CD4-positive, alpha-beta T cell treated with Interleukin-15 for 4 hours (primary cell): ENCODE data around the gene TTC16.
A peak's percentile ranks its signal among the peaks of the same experiment; 100 is the strongest.

Experiments used
- DNase-seq: peaks from one replicate; pipeline ENCODE4 v3.0.0-alpha.2; 2020; ENCODE audit warnings: low spot score

The TTC16 gene, protein sequence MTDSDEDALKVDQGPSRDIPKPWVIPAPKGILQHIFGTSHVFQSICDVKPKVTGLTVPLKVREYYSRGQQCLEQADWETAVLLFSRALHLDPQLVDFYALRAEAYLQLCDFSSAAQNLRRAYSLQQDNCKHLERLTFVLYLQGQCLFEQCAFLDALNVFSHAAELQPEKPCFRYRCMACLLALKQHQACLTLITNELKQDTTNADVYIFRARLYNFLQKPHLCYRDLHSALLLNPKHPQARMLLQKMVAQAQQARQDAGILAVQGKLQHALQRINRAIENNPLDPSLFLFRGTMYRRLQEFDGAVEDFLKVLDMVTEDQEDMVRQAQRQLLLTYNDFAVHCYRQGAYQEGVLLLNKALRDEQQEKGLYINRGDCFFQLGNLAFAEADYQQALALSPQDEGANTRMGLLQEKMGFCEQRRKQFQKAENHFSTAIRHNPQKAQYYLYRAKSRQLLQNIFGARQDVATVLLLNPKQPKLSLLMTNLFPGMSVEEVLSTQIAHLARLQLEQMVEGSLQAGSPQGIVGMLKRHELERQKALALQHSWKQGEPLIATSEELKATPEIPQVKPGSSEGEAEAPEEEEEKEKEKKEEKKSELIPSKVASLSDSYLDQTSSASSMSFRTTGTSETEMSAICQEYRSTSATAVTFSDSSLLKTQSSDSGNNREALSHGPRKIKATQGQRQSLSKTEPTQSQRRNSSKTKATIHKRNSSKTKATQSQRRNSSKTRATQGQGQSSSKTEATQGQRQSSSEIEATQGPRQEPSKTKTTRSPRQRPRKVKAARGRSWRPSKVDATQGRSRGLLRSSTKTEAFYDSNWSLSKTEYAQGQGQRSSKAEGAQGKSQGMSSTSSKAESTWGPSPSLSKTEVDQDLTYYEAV

DNA sequence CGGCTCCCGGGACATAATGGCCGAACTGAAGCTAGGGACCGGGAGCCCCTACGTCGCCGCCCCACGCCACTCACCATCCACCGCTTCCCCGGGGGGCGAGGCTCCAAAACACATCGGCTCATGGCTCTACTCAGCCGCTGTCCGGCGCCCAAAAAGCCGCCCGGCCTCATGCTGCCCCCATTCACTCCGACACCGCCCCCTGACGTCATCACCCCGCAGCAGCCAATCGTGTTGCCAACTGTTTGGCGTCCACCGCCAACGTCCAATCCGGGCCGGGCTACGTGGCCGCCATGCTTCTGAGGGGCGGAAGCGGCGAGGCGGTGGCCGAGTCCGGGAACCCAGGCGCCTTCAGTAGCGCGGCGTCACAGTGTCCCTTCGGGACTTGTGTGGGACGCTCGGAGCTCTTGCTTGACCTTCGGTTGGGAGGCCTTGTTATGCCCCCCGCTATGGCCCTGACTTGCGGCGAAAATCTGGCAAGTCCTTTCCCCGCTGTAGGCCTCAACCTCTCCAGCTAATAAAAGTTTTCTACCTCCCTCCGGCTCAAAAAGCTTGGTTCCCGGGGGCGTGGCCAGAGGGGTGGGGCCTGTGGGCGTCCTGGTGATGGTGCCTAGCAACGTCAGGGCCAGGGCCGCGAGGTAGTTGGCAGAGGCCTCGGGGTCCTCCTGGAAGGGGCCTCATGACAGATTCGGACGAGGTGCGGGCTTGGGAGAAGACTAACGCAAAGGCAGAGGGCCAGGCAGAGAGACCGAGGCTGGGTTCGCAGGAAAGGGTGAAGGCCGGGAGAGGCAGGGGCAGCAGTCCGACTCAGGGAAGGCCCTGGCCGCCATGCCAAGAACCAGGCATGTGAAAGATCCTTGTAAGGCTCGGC, at the start of gene TTC16, which contains the start of gene PTRH1:
Gene TTC16 (plus strand): TSS at position 610 of the 868 bp plus-strand sequence. CDS start 67 bp downstream, at position 677.
Gene PTRH1 (minus strand): TSS at position 194 of the 868 bp plus-strand sequence. CDS start 24 bp downstream, at position 170.
- DNase-seq: peak; percentile 95

DNA sequence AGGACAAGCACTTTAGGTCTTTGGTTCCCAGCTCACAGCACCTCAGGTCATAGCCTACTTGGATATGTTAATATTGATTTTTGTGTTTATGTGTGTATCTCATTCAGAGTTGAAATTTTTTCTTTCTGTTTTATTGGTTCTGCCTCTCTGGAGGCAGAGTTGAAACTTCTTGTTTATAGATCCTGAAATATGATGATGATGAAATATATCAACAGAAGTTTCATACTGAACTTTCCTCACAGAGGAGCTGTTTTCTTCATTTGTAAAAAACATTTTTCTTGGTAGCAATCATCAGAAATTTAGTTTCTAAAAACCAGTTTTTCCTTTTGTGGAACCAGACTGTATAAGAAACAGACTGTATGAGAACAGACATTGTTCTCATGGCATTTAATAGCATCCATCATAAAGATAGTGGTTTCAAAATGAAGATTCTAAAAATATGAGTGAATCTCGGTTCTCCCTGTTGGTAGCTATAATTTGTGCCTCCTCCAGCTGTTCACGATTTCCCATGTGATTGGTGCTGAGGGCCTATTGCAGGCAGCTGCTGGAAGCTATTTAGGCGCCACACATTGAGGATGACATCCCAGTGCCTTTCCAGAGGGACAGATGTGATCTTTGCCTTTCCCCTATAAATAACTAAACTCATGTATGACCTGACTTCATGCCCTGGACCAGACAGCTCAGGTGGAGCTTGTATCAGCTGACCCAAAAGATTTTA, 48.6 kb upstream of the TTC16 start:
- no peak for DNase-seq

DNA sequence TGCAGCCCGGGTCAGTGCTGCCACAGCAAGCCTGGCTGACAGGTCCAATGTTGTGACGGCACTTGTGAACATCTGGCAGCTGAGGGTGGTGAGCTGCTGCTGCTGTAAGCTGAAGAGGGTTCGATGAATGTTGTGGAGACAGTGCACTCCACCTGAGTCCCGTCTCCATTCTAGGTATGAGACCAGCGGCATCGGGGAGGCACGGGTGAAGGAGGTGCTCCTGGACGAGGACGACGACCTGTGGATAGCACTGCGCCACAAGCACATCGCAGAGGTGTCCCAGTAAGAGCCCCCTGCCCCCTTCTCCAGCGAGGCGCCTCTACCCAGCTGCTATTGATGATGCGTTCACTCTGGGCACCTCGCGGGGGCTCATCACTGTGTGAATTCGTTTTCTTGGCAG, 48.0 kb upstream of the TTC16 start:
- DNase-seq: no peak

DNA sequence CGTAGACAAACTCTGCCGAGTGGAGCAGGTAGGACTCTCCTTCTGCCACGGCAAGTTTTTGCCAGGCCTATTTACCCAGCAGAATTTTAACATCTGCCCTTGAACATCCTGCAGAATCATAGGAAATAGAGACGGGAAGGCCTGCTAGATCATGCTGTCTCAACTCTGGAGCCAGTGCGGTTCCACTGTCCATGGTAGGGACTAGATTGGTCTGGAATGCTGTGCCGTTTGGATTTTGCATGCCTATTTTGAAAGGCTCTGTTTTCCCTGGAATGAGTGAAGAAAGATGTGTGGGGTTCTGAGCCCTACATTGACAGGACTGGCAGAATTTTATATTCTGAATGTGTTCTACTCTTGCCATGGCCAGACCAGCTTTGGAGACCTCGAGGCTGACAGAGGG, 42.6 kb upstream of the TTC16 start:
- no peak for DNase-seq

DNA sequence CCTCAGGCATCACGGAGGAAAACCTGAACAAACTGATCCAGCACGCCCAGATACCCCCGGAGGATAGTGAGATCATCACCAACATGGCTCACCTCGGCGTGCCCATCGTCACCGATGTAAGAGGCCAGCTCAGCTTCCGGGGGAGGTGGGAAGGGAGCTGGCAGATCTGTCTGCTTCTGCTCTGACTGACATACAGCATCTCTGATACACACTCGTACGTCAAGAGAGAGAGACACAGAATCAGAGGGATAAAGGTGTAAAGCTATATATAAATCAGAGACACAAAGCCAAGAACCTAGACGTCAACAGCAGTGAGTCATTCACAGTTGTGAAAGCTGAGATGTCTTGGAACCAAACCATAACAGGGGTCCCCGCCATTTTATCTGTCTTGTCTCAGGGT, 39.2 kb upstream of the TTC16 start:
- no peak for DNase-seq

DNA sequence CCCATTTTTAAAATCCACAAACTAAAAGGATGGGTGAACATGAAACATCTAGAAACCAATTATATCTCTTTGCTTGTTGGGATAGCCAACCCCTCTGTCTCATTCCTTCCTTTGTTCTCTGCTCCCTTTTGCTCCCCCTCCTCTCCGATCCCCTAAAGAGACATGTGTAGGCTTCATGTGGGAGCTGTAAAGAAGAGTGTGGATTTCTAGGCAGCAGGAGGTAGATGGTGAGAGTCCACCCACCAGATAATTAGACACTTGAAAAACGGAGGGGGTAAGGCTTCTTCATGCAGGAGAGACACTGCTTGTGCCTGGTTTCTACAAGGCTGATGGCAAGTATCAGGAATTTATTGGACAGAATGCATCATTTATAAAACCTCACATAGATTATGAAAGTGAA, 36.4 kb upstream of the TTC16 start:
- DNase-seq: no peak

DNA sequence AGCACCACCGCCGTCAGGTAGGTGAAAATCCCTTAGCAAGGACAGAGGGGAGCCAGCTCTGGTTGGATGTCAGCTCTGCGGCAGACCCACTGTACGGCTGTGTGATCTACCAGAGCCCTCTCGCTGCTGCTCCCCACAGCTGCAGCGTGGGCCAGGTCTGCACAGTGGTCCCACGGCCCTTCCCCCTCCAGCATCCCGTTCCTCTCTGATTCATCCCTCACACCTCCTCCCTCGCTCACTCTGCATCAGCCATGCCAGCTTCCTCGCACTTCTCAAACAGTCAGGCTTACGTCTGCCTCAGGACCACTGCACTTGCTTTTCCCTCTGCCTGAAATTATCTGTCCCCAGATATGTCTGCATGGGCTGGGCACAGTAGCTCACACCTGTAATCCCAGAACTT, 35.7 kb upstream of the TTC16 start:
- DNase-seq: no peak

DNA sequence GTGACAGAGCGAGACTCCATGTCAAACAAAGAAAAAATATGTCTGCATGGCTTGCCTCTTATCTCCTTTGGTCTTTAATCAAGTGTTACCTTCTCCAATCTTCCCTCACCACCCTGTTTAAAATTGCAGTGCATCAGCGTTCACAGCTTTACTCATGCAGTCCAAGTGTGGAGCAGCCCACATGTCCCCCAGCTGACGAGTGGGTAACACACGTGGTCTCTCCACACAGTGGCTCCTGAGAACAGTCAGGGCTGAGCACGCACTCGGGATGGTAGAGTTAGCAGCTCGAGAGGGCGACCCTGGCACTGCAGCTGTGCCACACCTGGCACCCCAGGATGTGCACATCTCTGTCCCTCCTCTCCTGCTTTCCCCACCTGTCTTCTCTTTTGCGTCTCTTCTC, 35.0 kb upstream of the TTC16 start:
- no peak for DNase-seq

DNA sequence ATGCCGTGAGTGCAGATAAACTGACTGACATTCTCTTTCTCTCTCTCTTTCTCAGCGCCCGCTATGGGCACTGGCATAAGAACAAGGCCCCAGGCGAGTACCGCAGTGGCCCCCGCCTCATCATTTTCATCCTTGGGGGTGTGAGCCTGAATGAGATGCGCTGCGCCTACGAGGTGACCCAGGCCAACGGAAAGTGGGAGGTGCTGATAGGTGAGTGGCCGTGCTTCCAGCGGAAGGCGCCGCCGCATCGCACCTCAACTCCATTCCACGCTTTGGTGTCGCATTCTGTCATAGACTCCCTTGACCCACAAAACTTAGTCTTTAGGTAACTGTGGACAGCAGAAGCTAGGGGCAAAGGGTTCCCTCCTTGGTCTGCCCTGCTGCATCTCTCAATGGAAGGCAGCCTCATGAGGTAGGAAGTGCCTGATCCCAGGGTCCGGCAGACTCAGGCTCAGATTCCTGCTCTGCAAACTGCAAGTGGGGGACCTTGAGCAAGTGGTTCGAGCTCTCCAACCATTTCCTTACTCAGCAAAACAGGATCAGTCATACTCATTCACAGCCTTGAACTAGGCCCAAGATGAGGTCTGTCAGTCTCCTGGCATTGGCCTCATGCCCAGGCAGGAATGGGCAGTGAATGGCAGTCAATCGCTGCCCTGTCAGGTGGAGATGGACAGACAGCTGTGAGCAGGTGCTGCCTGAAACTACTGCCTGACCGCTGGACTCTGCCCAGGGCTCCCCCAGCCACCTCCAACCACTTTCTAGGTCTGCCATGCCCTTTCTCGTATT, 33.3 kb upstream of the TTC16 start:
- DNase-seq: no peak

DNA sequence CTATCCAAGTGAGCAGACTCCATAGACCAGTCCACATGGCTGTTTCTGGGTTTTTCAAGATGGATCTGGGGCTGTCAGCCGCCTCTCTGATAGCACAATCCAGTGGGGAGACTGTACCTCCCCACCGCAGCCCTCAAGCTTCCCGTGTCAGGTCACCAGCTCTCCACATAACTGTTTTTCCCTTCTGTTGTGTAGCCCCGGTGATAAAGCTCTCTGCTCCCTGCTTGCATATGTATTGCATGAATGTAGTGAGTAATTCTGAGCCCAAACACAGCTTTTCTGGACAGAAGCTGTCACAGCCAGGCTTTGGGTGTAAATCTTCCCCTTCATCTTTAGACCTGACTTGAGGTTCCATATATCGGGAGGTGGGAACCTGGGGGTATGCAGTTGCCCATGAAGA, 32.2 kb upstream of the TTC16 start:
- no peak for DNase-seq

DNA sequence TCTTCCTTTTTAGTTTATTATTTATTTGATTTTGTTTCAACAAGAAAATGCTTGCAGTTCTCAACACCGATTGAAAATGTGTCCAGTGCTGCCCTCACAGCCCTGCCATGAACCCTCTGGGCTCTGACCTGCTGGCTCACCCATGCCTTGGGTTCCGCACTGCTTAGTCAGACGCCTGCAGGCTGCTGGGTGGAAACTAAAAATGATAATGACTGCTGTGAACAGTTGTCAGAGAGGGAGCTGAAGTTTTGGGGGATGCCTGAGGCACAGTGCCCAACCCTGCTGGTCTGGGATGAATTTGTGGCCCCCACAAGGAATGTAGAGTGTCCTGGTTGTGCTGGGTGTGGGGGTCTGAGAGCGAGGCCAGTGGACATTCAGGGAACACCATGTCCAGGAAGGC, 31.3 kb upstream of the TTC16 start:
- no peak for DNase-seq

DNA sequence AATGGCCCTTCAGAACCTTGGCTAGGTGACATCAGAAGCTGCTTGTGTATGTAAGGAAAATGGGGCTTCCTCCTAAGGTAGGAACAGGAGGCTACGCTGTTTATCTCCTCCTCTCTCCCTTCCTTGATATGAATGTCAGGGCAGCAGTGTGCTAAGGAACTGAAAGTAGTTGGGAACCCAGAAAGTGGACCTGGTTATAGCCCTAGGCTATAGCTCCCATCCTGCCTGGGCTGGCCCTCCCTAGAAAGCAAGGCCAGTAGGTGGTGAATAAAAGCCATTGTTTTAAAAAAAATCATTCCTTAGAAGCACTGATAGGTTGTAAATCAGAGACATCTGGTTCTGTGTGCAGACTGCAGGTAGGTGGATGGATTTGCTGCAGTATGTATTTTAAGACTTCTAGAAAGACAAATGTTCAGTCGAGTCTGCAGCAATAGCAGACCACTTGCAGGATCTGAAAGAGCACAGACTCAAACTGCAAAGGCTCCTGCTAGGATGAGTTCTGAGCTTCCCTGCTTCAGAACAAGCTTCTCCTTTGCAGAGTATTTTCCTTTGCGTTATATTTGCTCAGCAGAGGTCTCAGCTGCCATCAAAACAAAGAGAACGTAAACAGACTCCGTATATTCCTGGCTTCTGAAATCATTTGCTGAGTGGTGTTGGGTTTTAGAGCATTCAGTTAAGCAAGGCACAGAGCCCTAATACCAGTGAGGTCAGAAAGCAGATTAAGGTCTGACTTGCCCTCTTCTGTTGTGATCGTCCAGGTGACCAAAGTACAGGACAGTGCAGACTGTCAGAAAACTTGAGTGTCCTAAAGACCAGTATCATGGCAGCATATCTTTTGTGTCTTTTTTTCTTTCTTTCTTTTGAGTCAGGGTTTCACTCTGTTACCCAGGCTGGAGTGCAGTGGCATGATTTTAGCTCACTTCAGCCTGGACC, 29.2 kb upstream of the TTC16 start:
- no peak for DNase-seq

DNA sequence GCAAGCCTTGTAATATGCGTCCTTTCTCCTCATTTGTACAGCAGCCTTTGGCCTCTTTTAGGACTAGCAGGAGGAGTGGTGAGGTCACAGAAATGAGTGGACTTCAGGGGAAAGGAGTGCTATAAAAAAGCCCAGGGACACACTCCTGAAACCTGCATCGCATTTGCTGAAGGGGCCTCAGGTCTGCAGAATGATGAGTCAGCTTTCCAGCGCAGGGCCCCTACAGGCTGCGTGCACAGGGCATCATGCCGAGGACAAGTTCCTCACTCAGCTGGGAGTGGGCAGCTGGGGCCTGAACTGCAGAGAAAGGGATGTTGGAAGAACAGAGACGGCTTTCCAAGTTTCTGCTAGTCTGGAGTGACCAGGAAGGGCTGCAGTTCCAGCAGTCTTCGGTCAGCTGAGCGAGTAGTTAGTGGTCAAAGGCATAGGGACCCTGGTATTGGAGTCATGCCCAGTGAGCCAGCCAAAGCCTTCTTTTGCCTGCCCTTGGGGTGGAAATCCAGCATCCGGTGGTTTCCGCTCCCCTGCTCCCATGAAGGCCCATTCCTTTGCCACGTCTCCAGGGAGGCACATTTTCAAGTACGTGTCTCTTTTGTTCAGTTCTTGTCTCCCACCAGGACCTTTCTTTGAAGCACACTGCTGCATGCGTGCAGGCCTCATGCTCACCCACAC, 26.4 kb upstream of the TTC16 start:
- no peak for DNase-seq

DNA sequence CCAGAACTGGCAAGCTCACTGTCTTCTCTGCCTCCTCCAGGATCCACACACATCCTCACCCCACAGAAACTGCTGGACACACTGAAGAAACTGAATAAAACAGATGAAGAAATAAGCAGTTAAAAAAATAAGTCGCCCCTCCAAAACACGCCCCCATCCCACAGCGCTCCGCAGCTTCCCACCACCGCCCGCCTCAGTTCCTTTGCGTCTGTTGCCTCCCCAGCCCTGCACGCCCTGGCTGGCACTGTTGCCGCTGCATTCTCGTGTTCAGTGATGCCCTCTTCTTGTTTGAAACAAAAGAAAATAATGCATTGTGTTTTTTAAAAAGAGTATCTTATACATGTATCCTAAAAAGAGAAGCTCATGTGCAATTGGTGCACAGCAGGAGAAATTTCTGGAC, 25.1 kb upstream of the TTC16 start:
- DNase-seq: no peak

DNA sequence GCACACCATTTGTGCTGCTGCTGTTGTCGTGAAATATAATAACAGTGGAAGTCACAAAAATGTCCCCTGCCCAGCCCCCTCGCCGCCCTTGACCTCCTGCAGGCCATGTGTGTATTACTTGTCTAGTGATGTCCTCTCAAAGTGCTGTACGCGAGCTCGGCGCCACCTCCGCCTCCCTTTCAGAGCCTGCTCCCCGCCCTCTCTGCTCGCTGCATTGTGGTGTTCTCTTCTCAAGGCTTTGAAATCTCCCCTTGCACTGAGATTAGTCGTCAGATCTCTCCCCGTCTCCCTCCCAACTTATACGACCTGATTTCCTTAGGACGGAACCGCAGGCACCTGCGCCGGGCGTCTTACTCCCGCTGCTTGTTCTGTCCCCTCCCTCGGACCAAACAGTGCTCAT, 23.8 kb upstream of the TTC16 start:
- no peak for DNase-seq

DNA sequence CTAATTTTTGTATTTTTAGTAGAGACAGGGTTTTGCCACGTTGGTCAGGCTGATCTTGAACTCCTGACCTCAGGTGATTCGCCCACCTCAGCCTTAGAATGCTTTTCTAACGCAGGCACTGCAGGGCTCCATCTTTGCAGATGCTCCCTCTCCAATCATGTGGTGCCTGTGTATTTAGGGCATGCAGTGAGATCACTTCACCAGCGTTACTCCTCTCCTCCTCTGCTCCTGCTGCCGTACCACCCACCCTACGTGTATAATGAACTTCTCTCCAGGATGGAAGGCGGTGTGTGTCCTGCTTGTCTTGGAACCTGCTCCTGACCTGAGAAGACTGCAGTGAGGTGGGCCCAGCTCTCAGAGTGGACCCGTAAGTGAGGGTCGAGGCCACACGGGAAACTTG, 22.7 kb upstream of the TTC16 start:
- DNase-seq: no peak

DNA sequence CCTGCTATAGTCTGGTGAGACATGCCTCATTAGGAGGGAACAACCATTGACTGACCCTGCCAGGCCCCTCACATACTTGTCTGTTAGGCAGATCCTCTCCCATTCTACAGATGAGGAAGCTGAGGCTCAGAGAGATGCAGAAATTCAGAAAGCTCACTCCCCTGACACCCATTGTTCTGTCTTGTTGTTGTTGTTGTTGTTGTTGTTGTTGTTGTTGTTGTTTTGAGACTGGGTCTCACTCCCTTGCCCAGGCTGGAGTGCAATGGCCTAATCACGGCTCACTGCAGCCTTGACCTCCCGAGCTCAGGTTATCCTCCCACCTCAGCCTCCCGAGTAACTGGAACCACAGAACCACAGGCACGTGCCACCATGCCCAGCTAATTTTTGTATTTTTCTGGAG, 22.2 kb upstream of the TTC16 start:
- no peak for DNase-seq

DNA sequence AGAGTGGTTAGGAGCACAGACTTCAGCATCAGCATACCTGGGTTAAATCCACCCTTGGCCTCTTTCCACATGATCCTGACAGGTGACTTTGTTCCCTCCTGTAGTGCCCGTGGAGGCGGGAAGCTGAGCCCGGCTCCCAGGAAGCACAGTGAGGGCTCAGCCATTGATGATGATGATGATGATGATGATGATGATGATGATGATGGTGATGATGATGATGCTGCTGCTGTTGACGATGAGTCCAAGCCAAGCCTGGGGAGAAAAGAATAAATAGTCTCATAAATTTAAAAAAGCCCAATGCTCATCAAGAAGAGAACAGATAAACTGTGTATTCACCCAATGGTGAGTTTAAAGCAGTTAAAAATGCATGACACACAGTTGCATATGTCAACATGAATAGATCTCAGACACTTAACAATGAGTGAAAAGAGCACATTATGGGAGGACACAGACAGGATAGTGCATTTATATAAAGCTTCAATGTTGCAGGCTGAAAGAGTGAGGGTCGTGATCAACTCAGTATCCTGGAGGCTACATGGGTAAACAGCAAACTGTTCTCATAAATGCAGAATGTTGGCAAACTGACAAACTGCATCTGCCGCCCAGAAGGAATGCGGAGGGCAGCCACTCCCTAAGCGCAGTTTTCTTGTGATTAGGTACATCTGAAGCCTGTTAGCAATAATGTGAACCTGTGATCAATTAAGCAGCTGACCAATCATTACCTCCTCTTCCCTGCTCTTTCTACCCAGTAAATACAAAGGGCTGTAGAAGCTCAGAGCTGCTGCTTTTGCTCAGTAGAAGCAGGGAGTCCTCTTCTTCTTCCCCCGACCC, 20.8 kb upstream of the TTC16 start:
- no peak for DNase-seq
